B cell (primary cell): ENCODE measurements around the gene TOMM7.

Source experiments
- CTCF ChIP-seq: fragments of 200-600 bp; IDR thresholded peaks from one replicate; pipeline ENCODE4 v1.8.0; 2022; ENCODE audit warnings: antibody characterized with exemption, mild to moderate bottlenecking
- EZH2 ChIP-seq: IDR thresholded peaks from 2 replicates; pipeline ENCODE4 v1.6.1; 2012; ENCODE audit warnings: borderline replicate concordance, low read depth, mild to moderate bottlenecking, moderate library complexity, low read length; ENCODE audit not compliant: insufficient read depth, poor library complexity, severe bottlenecking

DNA sequence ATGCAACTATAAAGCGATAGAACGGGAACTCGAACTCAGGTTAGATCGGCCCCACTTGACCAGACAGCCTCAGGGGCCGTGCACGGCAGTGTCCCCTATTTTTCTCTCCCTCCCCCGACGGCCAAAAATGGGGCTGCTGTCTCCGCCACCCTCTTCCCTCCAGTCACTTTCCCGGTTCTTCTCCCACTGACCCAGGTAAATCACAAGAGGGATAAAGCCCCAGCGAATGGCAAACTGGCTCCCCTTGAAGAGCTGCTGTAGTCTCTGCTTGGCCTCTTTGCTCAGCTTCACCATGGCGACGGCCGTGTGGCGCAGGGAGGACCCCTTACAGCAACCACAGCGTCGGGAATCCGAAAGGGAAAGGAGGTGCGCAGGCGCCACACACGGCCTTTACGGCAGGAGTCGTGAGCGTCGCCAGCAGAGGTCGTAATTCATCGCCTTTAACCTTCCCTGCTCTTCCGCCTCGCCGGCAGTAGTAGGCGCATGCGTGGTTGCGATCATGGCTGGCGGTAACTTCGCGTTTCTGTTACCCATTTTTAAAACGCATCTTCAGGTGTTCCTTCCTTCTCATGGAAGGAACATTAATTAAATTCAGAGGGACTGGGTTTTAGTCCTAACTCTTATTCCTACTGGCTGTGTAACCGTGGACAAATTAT, at the start of gene TOMM7:
- TF ChIP-seq CTCF: no peak
- no peak for TF ChIP-seq EZH2
